Astrocyte of the spinal cord (primary cell): ENCODE results near the gene CACNA1E.

Experiments used
- DNase-seq: peaks from one replicate; pipeline ENCODE4 v3.0.0; 2011; ENCODE audit warnings: low read depth, low spot score
- H3K4me3 ChIP-seq: 2 replicates; pipeline ENCODE4 v1.5.1; 2011; ENCODE audit warnings: low read depth, mild to moderate bottlenecking, low read length, moderate library complexity
- in situ Hi-C: cut with HindIII; loops from 2 replicates; pipeline ENCODE4 v1.10.0; 2017; ENCODE audit warnings: low sequenced_read_pairs
- TF ChIP-seq, protein P1 (sequence below): IDR thresholded peaks from 2 replicates; pipeline ENCODE4 v1.5.1; 2012; ENCODE audit warnings: low read depth, mild to moderate bottlenecking, low read length, inconsistent platforms

Gene CACNA1E

DNA sequence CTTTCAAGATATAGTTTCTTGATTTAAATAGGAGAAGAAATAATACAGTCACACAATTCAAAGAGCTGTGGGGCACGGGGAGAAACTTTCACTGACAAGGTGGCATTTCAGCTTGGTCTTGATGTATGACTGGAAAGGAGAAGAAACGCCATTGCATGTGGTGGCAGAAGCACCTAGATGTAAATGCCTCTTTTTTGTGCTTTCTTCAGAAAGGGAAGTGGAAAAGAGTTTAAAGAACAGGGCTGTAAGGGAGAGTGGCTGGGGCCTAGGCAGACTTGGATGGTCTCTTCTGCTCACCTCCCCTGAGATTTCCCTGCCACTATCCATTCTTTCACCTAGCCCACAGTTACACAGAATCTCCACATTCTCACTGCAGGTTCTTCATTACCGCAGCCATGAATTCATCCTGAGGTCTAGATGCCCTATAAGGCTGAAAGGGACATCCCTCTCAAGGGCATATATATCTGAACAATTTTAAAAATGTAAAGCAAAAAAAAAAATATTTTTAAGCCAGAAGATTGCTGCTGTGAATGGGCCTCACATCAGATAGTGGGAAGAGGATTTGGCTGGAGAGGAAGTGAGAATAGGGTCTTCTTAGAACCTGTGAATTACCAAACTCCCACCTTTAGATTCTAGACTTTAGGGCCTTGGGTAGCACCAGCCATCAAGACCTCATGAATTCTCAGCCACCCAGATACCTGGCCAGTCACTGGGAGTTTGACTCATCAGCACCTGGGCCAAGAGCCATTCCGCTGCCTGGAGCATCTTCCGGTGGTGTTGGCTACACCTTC, 23.4 kb downstream of the CACNA1E start:
- H3K4me3 ChIP-seq = no peak overlapping the region
- in situ Hi-C loops = no loop called here
- TF ChIP-seq, protein P1, sequence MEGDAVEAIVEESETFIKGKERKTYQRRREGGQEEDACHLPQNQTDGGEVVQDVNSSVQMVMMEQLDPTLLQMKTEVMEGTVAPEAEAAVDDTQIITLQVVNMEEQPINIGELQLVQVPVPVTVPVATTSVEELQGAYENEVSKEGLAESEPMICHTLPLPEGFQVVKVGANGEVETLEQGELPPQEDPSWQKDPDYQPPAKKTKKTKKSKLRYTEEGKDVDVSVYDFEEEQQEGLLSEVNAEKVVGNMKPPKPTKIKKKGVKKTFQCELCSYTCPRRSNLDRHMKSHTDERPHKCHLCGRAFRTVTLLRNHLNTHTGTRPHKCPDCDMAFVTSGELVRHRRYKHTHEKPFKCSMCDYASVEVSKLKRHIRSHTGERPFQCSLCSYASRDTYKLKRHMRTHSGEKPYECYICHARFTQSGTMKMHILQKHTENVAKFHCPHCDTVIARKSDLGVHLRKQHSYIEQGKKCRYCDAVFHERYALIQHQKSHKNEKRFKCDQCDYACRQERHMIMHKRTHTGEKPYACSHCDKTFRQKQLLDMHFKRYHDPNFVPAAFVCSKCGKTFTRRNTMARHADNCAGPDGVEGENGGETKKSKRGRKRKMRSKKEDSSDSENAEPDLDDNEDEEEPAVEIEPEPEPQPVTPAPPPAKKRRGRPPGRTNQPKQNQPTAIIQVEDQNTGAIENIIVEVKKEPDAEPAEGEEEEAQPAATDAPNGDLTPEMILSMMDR = no peak
- DNase-seq = no peak

DNA sequence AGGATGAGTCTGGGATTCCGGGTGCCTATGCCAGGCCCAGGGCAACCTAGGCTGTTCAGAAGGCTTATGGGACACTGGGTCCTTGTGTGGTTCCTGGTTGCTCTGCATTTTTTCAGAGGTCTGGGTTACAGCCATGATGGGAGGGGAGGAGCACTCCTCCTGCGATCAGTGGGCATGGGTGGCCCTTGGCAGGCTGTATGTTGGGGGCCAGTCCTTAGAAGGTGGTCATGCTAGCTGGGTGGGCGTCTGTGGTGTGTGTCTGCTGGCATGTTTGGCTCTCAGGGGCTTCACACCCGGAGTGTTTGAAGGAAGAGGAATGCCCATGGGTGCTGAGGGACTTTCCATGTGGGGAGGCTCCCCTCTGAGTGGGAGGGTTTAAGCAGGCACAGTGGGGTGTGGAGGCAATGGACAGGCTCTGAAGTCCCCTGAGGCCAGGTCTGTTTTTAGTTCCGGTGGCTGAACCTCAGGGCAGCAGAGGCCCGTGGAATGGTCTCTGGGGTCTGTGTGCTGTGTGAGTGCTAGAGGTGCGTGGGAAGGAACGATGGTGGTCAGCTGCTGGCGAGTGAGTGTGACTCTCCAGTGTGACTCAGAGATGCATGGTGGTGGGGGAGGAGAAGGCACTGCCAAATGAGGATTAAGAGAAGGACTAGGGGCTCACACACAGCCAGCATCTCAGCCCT, 25.3 kb downstream of the CACNA1E start:
- no peak overlapping the region for H3K4me3 ChIP-seq
- in situ Hi-C loops = no loop called here
- TF ChIP-seq, protein P1 = no peak
- no peak for DNase-seq

DNA sequence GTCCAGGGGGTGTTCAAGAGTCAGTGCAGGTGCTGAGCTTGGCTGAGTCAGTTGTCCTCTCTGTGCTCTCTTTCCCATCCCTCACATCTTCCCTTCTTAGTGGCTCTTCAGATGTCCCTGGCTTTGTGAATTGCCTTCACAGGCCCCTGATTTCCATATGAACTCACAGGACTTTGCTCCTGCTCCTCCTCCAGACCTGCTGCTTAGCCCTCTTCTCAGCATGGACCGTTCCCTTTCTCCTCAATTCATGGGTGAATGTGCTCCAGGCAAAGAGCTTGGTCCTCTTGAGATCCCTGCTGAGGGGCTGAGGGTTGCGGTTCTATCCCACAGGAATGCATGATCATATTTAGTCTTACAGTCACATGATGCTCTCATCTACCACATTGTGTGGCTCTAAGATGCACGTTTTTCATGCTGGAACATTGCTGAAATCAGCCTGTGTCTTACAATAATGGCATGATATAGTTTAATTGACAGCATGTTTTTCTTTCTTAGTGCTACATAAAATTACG, 30.5 kb downstream of the CACNA1E start:
- no peak overlapping the region for H3K4me3 ChIP-seq
- DNase-seq = no peak
- in situ Hi-C loops = no loop called here

DNA sequence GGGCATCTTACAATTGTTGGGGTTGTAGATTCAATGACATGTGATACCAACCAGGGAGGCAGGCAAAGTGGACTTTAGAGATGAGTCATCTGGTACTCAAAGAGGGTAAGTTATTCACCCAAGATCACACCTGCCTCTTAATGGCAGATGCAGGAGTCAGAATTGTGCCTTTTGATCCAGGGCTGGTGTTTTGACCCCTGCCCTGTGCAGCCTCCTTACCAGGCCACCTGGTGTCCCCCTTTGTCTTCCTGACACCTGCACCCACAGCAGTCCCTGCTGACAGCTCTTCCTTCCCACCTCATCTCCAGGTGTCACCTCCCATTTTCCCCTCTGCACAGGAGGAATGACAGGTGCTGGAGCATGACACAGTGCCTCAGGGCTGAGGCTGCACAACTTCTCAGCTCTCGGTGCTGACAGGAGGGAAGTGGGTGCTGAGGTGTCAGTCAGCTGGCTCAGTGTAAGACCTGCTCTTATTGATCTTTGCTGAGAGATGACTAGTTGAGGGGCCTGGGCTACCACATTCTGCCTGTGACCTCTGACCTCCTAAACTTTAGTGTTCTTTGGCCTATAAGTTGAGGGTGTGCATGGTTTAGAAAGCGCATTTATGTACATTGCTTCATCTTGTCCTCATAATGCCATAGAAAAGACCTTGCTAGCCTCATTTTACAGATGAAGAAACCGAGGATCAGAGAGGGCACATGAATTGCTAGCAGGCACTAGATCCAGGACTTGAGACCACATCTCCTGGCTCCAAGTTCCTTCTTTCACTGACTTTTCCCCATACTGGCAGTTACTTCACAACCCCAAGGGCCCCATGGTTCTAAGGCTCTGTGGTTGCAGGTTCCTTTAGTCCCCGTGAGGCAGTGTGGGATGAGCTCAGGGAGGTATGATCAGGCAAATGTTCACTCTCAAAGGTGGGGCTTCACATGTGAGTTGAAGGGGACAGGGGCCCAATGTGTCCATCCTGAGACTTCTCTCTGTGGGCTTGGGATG, 31.3 kb downstream of the CACNA1E start:
- in situ Hi-C loops = no loop called here
- H3K4me3 ChIP-seq = no peak overlapping the region
- no peak for DNase-seq
- TF ChIP-seq, protein P1 = no peak

More for the DNA sequence above, 30.5 kb downstream of the CACNA1E start:
- TF ChIP-seq, protein P1 = no peak

DNA sequence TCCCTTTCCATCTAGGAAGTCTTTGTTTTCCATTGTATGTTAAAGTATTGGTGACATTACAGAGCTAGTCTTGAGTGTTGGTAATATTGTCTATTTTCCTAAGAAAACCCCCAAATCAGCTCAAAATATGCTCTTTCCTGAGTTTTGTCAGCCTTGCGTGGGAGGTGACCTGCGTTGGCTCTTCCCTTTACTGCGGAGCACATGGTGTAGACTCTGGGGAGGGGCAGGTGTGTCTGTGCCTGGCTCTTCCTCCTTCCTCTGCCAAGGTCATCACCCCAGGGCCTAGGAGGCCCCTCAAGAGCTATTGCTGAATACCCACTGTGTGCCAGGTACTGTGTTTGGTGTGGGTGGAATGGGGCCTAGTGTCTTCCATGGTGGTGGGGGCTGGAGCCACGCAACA, 33.4 kb downstream of the CACNA1E start:
- in situ Hi-C loops = no loop called here
- no peak overlapping the region for H3K4me3 ChIP-seq
- no peak for DNase-seq
- TF ChIP-seq, protein P1 = no peak
